Skin epidermis (tissue), 12 donors: Measurements from ENCODE around the gene ZSCAN21.

Experiments used
- H3K27ac ChIP-seq, 21 experiments: fragments of 200-600 bp; sonication (generic) in 11 of 21; one replicate each; pipeline ENCODE4 v1.5.0; 2020; ENCODE audit warnings: mild to moderate bottlenecking in 3 of 21, inconsistent platforms in 2 of 21, moderate library complexity in 2 of 21
- H3K4me3 ChIP-seq, 7 experiments: fragments of 200-600 bp; sonication (generic) in 2 of 7; one replicate each; pipeline ENCODE4 v1.5.0; 2020; ENCODE audit warnings: inconsistent platforms in 2 of 7, mild to moderate bottlenecking in 2 of 7, moderate library complexity in 1 of 7

Gene ZSCAN21

DNA sequence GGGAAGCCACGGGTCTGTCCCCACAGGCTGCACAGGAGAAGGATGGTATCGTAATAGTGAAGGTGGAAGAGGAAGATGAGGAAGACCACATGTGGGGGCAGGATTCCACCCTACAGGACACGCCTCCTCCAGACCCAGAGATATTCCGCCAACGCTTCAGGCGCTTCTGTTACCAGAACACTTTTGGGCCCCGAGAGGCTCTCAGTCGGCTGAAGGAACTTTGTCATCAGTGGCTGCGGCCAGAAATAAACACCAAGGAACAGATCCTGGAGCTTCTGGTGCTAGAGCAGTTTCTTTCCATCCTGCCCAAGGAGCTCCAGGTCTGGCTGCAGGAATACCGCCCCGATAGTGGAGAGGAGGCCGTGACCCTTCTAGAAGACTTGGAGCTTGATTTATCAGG is 26.0 kb upstream of the ZSCAN21 start:
- H3K27ac ChIP-seq, result peak overlapping the region in 3 of 21 experiments; percentile 7 to 43 (median 15)
- H3K4me3 ChIP-seq, result no peak overlapping the region

DNA sequence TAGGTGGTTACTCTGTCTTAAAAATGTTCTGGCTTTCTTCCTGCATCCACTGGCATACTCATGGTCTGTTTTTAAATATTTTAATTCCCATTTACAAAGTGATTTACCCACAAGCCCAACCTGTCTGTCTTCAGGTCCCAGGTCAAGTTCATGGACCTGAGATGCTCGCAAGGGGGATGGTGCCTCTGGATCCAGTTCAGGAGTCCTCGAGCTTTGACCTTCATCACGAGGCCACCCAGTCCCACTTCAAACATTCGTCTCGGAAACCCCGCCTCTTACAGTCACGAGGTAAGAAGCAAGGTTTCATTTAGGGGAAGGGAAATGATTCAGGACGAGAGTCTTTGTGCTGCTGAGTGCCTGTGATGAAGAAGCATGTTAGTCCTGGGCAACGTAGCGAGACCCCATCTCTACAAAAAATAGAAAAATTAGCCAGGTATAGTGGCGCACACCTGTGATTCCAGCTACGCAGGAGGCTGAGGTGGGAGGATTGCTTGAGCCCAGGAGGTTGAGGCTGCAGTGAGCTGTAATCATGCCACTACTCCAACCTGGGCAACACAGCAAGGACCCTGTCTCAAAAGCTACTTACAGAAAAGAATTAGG is 25.5 kb upstream of the ZSCAN21 start:
- Histone ChIP-seq H3K4me3 (no peak overlapping the region), H3K27ac (peak overlapping the region in 1 of 21 experiments; percentile 7)

DNA sequence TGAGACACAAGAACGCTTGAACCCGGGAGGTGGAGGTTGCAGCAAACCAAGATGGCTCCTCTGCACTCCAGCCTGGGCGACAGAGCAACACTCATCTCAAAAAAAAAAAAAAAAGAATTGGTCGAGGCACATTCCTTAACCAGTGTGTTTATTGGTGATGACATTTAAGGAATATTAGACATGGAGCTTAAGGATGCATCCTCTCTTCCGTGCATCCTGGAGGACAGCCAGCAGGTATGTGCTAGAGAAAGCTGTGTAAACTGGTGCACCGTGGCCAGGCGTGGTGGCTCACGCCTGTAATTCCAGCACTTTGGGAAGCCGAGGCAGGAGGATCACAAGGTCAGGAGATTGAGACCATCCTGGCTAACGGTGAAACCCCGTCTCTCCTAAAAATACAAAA is 22.4 kb upstream of the ZSCAN21 start:
- Histone ChIP-seq H3K27ac (no peak overlapping the region), H3K4me3 (no peak overlapping the region)

DNA sequence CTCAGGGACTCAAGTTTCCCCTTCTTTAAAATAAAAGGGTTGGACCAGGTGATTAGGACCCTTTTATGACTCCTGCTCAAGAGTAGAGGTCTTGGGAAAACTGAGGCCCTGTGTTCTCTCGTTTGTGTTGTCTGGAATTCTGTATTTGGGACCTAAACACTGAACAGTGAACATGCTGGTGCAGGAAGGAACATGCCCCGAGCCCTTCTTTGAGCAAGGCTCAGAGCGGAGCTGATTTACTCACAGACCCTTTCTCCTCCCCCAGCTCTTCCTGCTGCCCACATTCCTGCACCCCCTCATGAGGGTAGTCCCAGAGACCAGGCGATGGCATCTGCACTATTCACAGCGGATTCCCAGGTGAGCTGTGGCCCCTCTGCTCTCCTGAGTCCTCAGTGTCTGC is 20.0 kb upstream of the ZSCAN21 start:
- no peak overlapping the region for H3K4me3 ChIP-seq
- H3K27ac ChIP-seq, result no peak overlapping the region

- no peak overlapping the region for H3K4me3 ChIP-seq
Observed at GRCh38 chr7:100033526-100033925, 16.0 kb upstream of the ZSCAN21 start.

GRCh38 chr7:100034871-100035510 is 14.6 kb upstream of the ZSCAN21 start:
- Histone ChIP-seq H3K27ac (no peak overlapping the region), H3K4me3 (no peak overlapping the region)

More at GRCh38 chr7:100033526-100033925, 16.0 kb upstream of the ZSCAN21 start:
- H3K27ac ChIP-seq, result no peak overlapping the region

DNA sequence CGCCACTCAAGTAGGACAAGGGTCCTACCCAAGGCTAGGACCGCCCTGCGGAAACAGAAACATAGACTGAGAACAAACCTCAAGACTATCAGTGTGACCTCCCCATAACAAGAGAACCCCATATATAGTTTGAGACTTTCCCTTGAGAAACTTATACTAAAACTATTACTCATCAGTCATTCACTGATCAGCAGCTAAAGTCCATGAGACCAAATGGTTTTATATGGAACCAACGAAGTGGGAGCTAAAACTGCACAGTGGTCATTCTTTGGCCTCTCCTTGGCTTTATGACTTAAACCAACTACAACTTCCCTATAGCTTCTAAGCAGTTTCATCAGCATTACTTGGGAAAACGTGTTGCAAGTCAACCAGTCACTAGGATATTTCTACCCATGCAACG is 13.7 kb upstream of the ZSCAN21 start:
- Histone ChIP-seq H3K4me3 (no peak overlapping the region), H3K27ac (no peak overlapping the region)

DNA sequence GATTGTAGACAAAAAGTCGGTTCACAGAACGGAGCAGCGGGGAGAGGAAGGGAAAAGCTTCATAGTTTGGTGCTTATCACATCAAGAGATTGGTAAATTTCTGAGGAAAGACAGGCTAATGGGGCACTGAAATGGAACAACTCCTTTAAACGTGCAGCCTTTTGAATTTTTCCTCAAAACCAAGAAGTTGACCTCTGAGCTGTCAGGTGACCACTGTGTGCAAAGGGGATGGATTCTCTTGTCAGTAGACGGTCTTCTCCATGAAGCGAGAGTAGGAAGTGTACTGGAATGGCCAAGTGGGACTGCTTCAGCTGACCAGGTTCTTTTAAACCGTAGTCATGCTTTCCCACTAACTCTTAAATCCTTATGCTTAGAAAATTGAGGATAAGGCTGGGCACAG is 11.2 kb upstream of the ZSCAN21 start:
- H3K4me3 ChIP-seq, result no peak overlapping the region
- no peak overlapping the region for H3K27ac ChIP-seq

- Histone ChIP-seq H3K27ac (no peak overlapping the region), H3K4me3 (no peak overlapping the region)
Observed at GRCh38 chr7:100040575-100040974, 9.0 kb upstream of the ZSCAN21 start.

DNA sequence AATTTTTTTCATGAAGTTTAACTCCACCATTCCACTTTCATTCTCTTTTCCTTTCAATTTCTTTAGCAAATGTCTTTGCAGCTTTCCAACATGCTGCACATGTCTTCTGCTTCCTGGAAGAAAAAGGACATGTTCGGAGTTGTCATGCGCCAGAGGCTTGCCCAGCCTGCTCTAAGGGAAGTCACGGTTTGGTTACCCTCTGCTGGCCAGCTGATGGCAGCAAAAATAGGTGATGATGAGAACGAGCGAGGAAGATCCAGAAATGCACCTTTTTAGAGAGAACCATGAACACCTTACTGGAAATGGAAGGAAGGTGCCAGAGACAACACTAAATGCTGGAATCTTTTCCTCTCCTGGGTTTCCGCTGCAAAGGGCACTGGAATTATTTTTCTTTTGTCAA is 4.9 kb upstream of the ZSCAN21 start:
- H3K4me3 ChIP-seq, result no peak overlapping the region
- H3K27ac ChIP-seq, result no peak overlapping the region

GRCh38 chr7:100048680-100049079 is 894 bp upstream of the ZSCAN21 start:
- H3K4me3 ChIP-seq, result no peak overlapping the region
- H3K27ac ChIP-seq, result peak overlapping the region in 2 of 21 experiments; percentile 88 to 98

DNA sequence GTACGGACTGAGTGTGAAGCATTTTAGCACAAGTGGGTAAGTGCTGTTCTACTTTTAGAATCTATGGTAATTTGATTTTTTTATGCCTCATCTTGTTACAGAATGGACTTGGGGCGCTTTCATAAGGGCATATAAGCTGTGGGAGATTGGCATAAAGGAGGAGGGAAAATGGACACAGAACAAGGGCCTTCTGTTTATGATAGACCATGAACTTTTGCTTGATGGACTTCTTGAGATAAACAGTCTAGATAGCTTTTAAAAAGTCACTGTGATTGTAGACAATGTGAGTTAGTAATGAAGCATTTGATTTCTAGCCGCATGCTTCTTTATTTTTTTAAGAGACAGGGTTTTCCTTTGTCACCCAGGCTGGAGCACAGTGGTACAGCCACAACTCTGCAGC is 2.0 kb downstream of the ZSCAN21 start:
- no peak overlapping the region for H3K27ac ChIP-seq

GRCh38 chr7:100053215-100053614 is 3.6 kb downstream of the ZSCAN21 start:
- H3K27ac ChIP-seq, result no peak overlapping the region
- H3K4me3 ChIP-seq, result no peak overlapping the region

More for the DNA sequence above, 2.0 kb downstream of the ZSCAN21 start:
- H3K4me3 ChIP-seq, result no peak overlapping the region

- no peak overlapping the region for H3K27ac ChIP-seq
Observed at GRCh38 chr7:100057006-100057405, 7.4 kb downstream of the ZSCAN21 start.

GRCh38 chr7:100059251-100059739 is 9.7 kb downstream of the ZSCAN21 start:
- Histone ChIP-seq H3K27ac (no peak overlapping the region), H3K4me3 (no peak overlapping the region)

More at GRCh38 chr7:100057006-100057405, 7.4 kb downstream of the ZSCAN21 start:
- H3K4me3 ChIP-seq, result no peak overlapping the region

- Histone ChIP-seq H3K27ac (no peak overlapping the region), H3K4me3 (no peak overlapping the region)
Observed at GRCh38 chr7:100061518-100062193, 12.1 kb downstream of the ZSCAN21 start.

DNA sequence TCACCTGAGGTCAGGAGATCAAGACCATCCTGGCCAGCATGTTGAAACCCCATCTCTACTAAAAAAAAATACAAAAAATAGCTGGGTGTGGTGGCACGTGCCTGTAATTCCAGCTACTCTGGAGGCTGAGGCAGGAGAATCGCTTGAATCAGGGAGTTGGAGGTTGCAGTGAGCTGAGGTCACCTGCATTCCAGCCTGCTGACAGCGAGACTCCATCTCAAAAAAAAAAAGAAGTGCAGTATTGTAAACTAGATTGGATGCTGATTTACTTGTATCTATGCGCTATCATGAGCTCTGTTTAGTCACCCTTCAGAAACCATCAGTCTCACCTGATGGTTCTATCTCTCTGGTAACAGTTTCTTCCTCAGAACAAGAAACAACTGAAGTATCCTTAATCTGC is 13.8 kb downstream of the ZSCAN21 start:
- Histone ChIP-seq H3K27ac (no peak overlapping the region), H3K4me3 (no peak overlapping the region)

GRCh38 chr7:100064162-100064561 is 14.6 kb downstream of the ZSCAN21 start:
- Histone ChIP-seq H3K4me3 (no peak overlapping the region), H3K27ac (no peak overlapping the region)

DNA sequence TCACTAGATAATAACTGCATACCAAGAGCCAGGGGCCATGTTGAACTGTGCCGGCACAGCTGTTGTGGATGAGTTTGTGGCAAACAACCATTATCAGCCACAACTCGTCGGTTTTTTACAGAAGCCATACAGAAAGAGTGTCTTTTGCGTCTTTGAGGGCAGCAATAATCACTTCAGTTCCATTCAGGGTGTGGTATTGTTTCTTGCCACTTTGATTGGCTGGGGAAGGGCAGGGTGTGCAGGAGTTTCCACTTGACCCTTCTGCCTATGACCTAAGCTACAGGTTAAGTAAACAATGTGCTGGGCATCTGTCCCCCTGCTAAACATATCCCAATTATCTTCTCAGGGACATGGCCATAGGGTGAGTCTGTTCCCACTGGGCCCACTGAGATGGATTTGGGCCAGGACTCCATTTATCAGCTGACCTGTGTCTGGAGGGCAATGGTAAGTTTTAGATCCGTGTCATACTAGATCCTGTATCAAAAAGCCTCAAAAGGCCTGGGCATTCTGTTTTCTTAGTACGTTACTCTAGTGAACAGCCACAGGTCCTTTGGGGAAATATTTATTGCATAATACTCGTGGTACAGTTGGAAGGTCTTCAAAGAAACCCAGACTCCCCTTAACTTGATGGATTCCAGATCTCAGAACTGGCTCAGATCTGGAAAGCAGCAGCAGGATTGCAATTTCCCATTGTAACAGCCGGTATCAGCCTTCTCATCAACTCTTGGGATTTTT is 16.0 kb downstream of the ZSCAN21 start:
- no peak overlapping the region for H3K27ac ChIP-seq
- no peak overlapping the region for H3K4me3 ChIP-seq

- Histone ChIP-seq H3K27ac (no peak overlapping the region), H3K4me3 (no peak overlapping the region)
Observed at GRCh38 chr7:100066953-100067352, 17.4 kb downstream of the ZSCAN21 start.
